Fibroblast of mammary gland (primary cell): Measurements from ENCODE around the gene CYP3A4.

ENCODE experiments used
- DNase-seq: peaks from one replicate; pipeline ENCODE4 v3.0.0-alpha.2; 2010; ENCODE audit warnings: low read depth
- H3K4me3 ChIP-seq: 2 replicates; pipeline ENCODE4 v1.5.1; 2011; ENCODE audit warnings: low read depth, mild to moderate bottlenecking, low read length, moderate library complexity; ENCODE audit not compliant: control insufficient read depth
- TF ChIP-seq, protein P1 (sequence below): conservative IDR thresholded peaks from 2 replicates; pipeline ENCODE4 v1.5.1; 2011; ENCODE audit warnings: low read depth, low read length, inconsistent platforms; ENCODE audit not compliant: control insufficient read depth, insufficient read depth

CYP3A4 gene

DNA sequence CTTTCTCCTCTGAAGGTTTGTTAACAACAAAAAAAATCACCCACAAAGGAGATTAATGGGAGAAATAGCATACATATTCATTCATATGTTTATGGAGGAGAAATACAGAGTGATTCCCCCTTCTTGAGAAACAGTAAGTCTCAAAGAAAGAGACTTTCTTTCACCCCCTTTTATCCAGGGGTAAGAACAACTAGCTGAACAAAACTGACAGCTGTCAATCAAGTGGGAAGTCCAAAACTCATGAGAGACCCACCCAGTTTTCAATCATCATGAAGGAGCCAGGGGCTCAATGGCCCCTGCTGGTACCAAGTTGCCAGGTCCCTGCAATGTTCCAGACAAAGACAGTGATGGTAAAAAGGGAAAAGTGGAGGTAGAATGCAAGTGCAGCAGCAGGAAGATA lies 41.9 kb upstream of the CYP3A4 start:
- DNase-seq: no peak
- TF ChIP-seq, protein P1, sequence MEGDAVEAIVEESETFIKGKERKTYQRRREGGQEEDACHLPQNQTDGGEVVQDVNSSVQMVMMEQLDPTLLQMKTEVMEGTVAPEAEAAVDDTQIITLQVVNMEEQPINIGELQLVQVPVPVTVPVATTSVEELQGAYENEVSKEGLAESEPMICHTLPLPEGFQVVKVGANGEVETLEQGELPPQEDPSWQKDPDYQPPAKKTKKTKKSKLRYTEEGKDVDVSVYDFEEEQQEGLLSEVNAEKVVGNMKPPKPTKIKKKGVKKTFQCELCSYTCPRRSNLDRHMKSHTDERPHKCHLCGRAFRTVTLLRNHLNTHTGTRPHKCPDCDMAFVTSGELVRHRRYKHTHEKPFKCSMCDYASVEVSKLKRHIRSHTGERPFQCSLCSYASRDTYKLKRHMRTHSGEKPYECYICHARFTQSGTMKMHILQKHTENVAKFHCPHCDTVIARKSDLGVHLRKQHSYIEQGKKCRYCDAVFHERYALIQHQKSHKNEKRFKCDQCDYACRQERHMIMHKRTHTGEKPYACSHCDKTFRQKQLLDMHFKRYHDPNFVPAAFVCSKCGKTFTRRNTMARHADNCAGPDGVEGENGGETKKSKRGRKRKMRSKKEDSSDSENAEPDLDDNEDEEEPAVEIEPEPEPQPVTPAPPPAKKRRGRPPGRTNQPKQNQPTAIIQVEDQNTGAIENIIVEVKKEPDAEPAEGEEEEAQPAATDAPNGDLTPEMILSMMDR: no peak
- H3K4me3 ChIP-seq: no peak overlapping the region

DNA sequence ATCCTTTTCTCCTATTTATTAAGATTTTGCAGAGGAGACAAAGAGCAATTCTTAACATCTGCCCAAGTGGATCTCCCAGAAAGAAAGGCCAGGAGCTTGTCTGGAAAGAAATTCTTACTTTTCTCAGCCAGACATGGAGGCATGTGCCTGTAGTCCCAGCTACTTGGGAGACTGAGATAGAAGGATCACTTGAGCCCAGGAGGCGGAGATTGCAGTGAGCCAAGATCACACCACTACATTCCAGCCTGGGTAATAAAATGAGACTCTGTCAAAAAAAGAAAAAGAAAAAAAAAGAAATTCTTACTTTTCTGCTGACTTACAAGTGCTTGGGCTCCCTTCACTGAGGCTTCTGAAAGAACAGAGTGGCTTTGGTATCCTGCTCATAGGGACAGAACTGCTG lies 41.5 kb upstream of the CYP3A4 start:
- no peak for DNase-seq
- no peak overlapping the region for H3K4me3 ChIP-seq
- TF ChIP-seq, protein P1: no peak

DNA sequence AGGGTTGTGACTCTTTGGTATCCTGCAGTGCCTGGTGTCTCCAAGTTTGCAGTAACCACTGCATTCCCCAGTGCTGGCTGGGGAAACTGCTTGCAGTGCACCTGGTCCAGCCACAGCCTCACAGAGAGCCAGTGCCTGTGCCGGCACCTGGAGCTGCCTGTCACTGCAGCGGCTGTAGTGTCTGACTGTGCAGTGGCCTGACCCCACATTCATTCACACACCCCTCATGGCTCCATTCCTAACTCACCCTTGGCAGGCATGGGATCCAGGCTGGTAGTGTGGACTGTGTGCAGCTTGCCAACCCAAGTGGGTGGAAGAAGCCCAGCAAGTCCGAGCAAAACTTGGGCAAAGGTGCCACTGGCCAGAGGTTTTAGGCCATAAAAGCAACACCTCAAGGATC lies 40.1 kb upstream of the CYP3A4 start:
- H3K4me3 ChIP-seq: no peak overlapping the region
- TF ChIP-seq, protein P1: no peak
- DNase-seq: no peak

DNA sequence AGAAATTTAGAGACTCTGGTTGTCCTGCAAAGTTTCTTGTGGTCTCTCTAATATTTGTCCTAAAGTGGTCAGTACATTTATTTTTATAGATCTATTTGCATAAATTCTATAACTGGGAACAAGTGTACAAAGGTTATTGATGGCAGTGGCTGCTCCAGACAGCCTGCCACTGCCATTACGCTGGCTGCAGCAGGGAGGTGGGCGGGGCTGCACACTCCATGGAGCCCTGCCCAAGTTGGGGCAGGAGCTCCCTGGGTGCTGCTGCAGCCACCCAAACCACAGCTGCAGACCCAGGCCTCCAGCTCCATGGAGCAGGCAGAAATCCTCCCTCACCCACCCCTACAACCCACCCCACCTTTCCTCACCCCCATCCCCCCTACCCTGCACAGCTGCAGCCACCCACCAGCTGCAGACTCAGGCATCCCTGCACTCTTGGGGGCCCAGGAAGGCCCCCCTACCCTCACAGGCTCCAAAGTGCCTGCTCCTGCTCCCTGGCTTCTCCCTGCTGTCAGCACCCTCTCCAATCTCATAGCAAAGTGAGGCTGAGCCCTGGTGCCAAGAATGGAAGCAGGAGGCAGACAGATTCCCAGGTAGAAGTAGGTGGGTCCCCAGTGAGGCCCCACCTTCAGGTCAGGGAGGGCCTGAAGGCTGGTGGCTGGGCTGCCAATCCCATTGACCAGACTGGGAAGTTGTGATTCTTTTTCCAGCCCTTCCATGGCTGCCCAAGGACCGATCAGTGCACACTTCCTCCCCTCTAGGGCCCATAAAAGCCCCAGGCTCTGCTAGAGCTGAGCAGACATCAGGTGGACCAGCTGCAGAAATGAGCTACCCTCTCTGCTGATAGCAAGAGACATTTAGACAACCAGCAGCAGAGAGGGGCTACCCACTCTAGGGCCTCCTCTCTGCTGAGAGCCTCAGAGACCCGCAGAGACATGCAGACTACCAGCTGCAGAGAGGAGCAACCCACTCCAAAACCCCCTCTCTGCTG lies 39.0 kb upstream of the CYP3A4 start:
- DNase-seq: no peak
- TF ChIP-seq, protein P1: no peak
- H3K4me3 ChIP-seq: no peak overlapping the region

DNA sequence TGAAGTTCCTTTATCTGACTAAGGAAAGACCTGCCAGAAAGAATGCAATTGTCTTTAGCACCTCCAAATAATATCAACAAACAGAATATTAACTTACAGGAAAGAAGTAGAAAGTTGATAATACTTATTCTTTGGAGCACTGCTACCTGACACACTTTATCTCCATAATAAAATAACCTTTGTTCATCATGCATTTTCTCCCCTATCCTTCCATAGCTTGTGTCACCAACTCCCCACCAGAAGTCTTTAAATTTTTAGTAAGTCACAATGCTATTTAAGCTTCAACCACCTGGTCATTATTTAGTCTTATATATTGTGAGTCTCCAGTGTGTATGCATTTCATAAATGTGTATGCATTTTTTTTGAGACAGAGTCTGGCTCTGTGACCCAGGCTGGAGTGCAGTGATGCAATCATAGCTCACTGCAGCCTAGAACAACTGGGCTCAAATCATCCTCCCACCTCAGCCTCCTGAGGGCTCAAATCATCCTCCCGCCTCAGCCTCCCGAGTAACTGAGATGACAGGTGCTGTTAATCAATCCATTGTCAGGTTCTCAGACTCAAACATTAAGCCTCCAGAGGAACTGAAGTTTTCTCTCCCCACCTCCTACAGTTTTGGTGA lies 36.5 kb upstream of the CYP3A4 start:
- H3K4me3 ChIP-seq: no peak overlapping the region
- no peak for DNase-seq
- TF ChIP-seq, protein P1: no peak

DNA sequence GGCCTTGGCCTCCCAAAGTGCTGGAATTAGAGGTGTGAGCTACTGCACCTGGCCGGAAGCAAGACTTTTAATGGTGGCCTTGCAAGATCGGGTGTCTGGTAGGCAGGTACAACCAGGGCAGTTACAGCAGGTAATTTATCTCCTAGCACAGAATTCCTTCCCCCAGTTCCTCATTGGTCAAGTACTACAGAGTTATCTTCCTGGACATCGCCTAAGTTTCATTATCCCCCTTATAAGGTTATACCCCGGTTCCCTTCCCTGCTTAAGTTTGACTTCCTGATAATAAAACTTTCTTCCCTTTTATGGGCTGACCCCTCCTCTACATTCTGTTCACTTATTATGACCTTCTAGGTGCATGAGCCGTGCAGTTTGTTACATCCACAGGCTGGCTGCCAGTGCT lies 24.8 kb upstream of the CYP3A4 start:
- no peak overlapping the region for H3K4me3 ChIP-seq
- no peak for DNase-seq
- TF ChIP-seq, protein P1: no peak
